ENCODE measurements around the gene ZKSCAN8. TPM values are rescaled to one million over a fixed set of nuclear protein-coding genes. Genes with fewer than 3 reads are reported as not detected.

ZKSCAN8 gene
- polyA plus RNA-seq, 1 of the 3 experiments (the other 2 are of a cell fraction), result 4.3 TPM

DNA sequence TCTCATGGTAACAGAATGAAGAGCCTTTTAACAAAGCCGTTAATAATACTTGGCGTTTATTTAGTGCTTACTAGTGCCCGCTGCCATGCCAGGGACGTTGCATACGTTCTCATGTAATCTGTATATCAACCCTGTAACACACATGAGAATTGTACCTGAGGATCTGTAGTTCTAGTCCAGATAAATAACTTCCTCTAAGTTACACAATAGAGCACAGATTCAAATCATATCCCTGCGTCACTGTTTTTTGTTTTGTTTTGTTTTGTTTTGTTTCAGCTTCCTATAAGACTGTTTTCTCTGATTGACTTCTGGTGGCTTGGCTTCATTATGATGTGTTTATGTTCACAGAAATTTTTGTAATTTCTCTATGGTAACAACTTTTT lies 16.7 kb upstream of the ZKSCAN8 start:
- Histone ChIP-seq H3K27ac (ENCODE audit: low read depth in 2 of 2, low read length in 1 of 2) (peak overlapping the region in 1 of 2 experiments; percentile 78; a peak in 3 of 4 replicates), H3K9ac (peak overlapping the region; percentile 70), H3K9me3 (no peaks in the 10 kb centered on the region), H3K4me1 (ENCODE audit: control insufficient read depth in 1 of 2, insufficient read depth in 2 of 2, low read depth in 1 of 2, low read length in 1 of 2) (peaks cover 6 to 10% of the 10 kb centered on the region in 2 experiments; a peak in 2 of 4 replicates), H3K9me2 (no peaks in the 10 kb centered on the region), H3K4me3 (ENCODE audit: low read depth in 2 of 2, low read length in 1 of 2) (peak overlapping the region; percentile 83 to 91), H3K79me2 (ENCODE audit: insufficient read depth) (peaks cover 64% of the 10 kb centered on the region), H2AFZ (ENCODE audit: low read depth) (peak overlapping the region; percentile 87), H4K20me1 (ENCODE audit: insufficient read depth) (no peaks in the 10 kb centered on the region), H3K36me3 (replicated peaks in 1 of 2; ENCODE audit: control insufficient read depth in 1 of 2, insufficient read depth in 2 of 2, low read length in 1 of 2) (peaks cover 50 to 60% of the 10 kb centered on the region in 2 experiments), H3K4me2 (peak overlapping the region; percentile 91), H3K27me3 (ENCODE audit: insufficient read depth) (no peaks in the 10 kb centered on the region), H3F3A (replicated peaks; ENCODE audit: insufficient read depth) (no peaks in the 10 kb centered on the region)
- DNase-seq, result no peak
- POLR2A ChIA-PET, result interaction anchor here (0.5 to 2.5 kb wide), 6 partner anchors 12 to 316 kb away, joined by 3 to 23 read pairs (median 5); partner anchors contain the start of gene ZKSCAN8
- WGBS (ENCODE audit: low lambda C conversion rate), result 2% methylated on average over 6 of the region's 6 CpGs
- CTCF ChIA-PET, result interaction anchor here (0.9 to 3.3 kb wide), 3 partner anchors 8 to 231 kb away, joined by 3 to 11 read pairs (median 8); partner anchors contain the start of gene ZKSCAN8
- no peak for TF ChIP-seq CHD2 (IDR thresholded peaks at IDR 0.05; ENCODE audit: low read length, partially characterized antibody)
- TF ChIP-seq, protein P1, sequence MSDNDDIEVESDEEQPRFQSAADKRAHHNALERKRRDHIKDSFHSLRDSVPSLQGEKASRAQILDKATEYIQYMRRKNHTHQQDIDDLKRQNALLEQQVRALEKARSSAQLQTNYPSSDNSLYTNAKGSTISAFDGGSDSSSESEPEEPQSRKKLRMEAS (IDR thresholded peaks at IDR 0.05; ENCODE audit: low read depth), result no peak
- TF ChIP-seq, protein P2, sequence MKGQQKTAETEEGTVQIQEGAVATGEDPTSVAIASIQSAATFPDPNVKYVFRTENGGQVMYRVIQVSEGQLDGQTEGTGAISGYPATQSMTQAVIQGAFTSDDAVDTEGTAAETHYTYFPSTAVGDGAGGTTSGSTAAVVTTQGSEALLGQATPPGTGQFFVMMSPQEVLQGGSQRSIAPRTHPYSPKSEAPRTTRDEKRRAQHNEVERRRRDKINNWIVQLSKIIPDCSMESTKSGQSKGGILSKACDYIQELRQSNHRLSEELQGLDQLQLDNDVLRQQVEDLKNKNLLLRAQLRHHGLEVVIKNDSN (IDR thresholded peaks at IDR 0.05; ENCODE audit: borderline replicate concordance, low read depth), result no peak
- no peak for TF ChIP-seq FOXJ3 (CRISPR knock-in tag; IDR thresholded peaks at IDR 0.05)
- TF ChIP-seq POLR2AphosphoS5 (IDR thresholded peaks at IDR 0.05; ENCODE audit: low read depth, low read length), result no peak
- no peak for TF ChIP-seq TAF1 (IDR thresholded peaks at IDR 0.05; ENCODE audit: borderline replicate concordance, low read depth, low read length)

DNA sequence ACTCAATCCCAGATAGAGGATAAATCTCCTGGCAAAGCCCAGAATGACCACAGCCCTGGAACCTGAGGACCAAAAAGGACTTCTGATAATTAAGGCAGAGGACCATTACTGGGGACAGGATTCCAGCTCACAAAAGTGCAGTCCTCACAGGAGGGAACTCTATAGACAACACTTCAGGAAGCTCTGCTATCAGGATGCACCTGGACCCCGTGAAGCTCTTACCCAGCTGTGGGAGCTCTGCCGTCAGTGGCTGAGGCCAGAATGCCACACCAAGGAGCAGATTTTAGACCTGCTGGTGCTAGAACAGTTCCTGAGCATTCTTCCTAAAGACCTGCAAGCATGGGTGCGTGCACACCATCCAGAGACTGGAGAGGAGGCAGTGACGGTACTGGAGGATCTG lies 16.3 kb upstream of the ZKSCAN8 start:
- Histone ChIP-seq H3K4me2 (peak overlapping the region; percentile 91), H3K9ac (peak overlapping the region; percentile 70; the same call in 1 of the 2 replicates), H3F3A (replicated peaks; ENCODE audit: insufficient read depth) (no peaks in the 10 kb centered on the region), H3K36me3 (replicated peaks in 1 of 2; ENCODE audit: control insufficient read depth in 1 of 2, insufficient read depth in 2 of 2, low read length in 1 of 2) (peaks cover 49 to 59% of the 10 kb centered on the region in 2 experiments), H3K79me2 (ENCODE audit: insufficient read depth) (peaks cover 68% of the 10 kb centered on the region), H3K4me3 (ENCODE audit: low read depth in 2 of 2, low read length in 1 of 2) (peak overlapping the region; percentile 83 to 91; a peak in 3 of 4 replicates), H3K27me3 (ENCODE audit: insufficient read depth) (no peaks in the 10 kb centered on the region), H2AFZ (ENCODE audit: low read depth) (no peak overlapping the region), H3K4me1 (ENCODE audit: control insufficient read depth in 1 of 2, insufficient read depth in 2 of 2, low read depth in 1 of 2, low read length in 1 of 2) (peaks cover 6 to 10% of the 10 kb centered on the region in 2 experiments; a peak in 2 of 4 replicates), H3K9me3 (no peaks in the 10 kb centered on the region), H3K27ac (ENCODE audit: low read depth in 2 of 2, low read length in 1 of 2) (no peak overlapping the region), H3K9me2 (no peaks in the 10 kb centered on the region), H4K20me1 (ENCODE audit: insufficient read depth) (no peaks in the 10 kb centered on the region)
- ChIA-PET POLR2A (interaction anchor here (2.5 kb wide), 1 partner anchor 16 kb away, joined by 23 read pairs; the partner anchor contains the start of gene ZKSCAN8), CTCF (interaction anchor here (0.9 to 3.3 kb wide), 4 partner anchors 8 to 231 kb away, joined by 3 to 11 read pairs (median 6); partner anchors contain the start of gene ZKSCAN8)
- TF ChIP-seq, protein P3, sequence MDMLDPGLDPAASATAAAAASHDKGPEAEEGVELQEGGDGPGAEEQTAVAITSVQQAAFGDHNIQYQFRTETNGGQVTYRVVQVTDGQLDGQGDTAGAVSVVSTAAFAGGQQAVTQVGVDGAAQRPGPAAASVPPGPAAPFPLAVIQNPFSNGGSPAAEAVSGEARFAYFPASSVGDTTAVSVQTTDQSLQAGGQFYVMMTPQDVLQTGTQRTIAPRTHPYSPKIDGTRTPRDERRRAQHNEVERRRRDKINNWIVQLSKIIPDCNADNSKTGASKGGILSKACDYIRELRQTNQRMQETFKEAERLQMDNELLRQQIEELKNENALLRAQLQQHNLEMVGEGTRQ (IDR thresholded peaks at IDR 0.05; ENCODE audit: borderline replicate concordance, low read depth, low read length), result no peak
- TF ChIP-seq FOSL2 (IDR thresholded peaks at IDR 0.05; ENCODE audit: borderline replicate concordance, low read depth) (no peak), MXI1 (IDR thresholded peaks at IDR 0.05; ENCODE audit: low read depth, low read length) (no peak), EZH2phosphoT487 (IDR thresholded peaks at IDR 0.05; ENCODE audit: borderline replicate concordance, low read depth) (no peak), SIN3A (IDR thresholded peaks at IDR 0.05; ENCODE audit: borderline replicate concordance, low read depth, low read length) (no peak), TCF12 (IDR thresholded peaks at IDR 0.05) (no peak), MEF2A (IDR thresholded peaks at IDR 0.05; ENCODE audit: borderline replicate concordance, low read depth) (no peak), SMC3 (IDR thresholded peaks at IDR 0.05; ENCODE audit: low read depth, low read length) (no peak), POLR2AphosphoS5 (IDR thresholded peaks at IDR 0.05; ENCODE audit: low read depth, low read length) (no peak), FOXM1 (IDR thresholded peaks at IDR 0.05; ENCODE audit: low read depth) (no peak), RXRA (IDR thresholded peaks at IDR 0.05; ENCODE audit: borderline replicate concordance, low read depth) (no peak)
- TF ChIP-seq, protein P1 (IDR thresholded peaks at IDR 0.05; ENCODE audit: low read depth), result no peak
- TF ChIP-seq, protein P4, sequence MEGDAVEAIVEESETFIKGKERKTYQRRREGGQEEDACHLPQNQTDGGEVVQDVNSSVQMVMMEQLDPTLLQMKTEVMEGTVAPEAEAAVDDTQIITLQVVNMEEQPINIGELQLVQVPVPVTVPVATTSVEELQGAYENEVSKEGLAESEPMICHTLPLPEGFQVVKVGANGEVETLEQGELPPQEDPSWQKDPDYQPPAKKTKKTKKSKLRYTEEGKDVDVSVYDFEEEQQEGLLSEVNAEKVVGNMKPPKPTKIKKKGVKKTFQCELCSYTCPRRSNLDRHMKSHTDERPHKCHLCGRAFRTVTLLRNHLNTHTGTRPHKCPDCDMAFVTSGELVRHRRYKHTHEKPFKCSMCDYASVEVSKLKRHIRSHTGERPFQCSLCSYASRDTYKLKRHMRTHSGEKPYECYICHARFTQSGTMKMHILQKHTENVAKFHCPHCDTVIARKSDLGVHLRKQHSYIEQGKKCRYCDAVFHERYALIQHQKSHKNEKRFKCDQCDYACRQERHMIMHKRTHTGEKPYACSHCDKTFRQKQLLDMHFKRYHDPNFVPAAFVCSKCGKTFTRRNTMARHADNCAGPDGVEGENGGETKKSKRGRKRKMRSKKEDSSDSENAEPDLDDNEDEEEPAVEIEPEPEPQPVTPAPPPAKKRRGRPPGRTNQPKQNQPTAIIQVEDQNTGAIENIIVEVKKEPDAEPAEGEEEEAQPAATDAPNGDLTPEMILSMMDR (IDR thresholded peaks at IDR 0.05), result no peak
- TF ChIP-seq, protein P5, sequence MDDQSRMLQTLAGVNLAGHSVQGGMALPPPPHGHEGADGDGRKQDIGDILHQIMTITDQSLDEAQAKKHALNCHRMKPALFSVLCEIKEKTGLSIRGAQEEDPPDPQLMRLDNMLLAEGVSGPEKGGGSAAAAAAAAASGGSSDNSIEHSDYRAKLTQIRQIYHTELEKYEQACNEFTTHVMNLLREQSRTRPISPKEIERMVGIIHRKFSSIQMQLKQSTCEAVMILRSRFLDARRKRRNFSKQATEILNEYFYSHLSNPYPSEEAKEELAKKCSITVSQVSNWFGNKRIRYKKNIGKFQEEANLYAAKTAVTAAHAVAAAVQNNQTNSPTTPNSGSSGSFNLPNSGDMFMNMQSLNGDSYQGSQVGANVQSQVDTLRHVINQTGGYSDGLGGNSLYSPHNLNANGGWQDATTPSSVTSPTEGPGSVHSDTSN (IDR thresholded peaks at IDR 0.05), result no peak
- WGBS (ENCODE audit: low lambda C conversion rate), result 75% methylated on average over 4 of the region's 4 CpGs
- no peak for DNase-seq

Measured in SK-N-SH (cell line).